Trophoblast cell (in vitro differentiated cells and primary cell): Measurements from ENCODE around the gene SNX22.

ENCODE experiments used
- DNase-seq, 2 donors: peaks; one replicate each; pipeline ENCODE4 v3.0.0-alpha.2; 2016
- H2AFZ ChIP-seq: 2 replicates; pipeline ENCODE4 v1.6.1; 2013; ENCODE audit warnings: low read length, moderate library complexity, mild to moderate bottlenecking; ENCODE audit not compliant: insufficient read depth, poor library complexity
- H2AK5ac ChIP-seq: 2 replicates; pipeline ENCODE4 v1.6.1; 2013; ENCODE audit warnings: mild to moderate bottlenecking, low read length
- H2BK120ac ChIP-seq: 2 replicates; pipeline ENCODE4 v1.6.1; 2013; ENCODE audit warnings: low read length, mild to moderate bottlenecking, moderate library complexity; ENCODE audit not compliant: insufficient read depth, poor library complexity
- H2BK12ac ChIP-seq: 2 replicates; pipeline ENCODE4 v1.6.1; 2013; ENCODE audit warnings: mild to moderate bottlenecking, low read length, moderate library complexity
- H2BK5ac ChIP-seq: 2 replicates; pipeline ENCODE4 v1.6.1; 2013; ENCODE audit warnings: low read length, low read depth, moderate library complexity, mild to moderate bottlenecking; ENCODE audit not compliant: poor library complexity
- H3K14ac ChIP-seq: 2 replicates; pipeline ENCODE4 v1.6.1; 2013; ENCODE audit warnings: mild to moderate bottlenecking, low read length
- H3K18ac ChIP-seq: 2 replicates; pipeline ENCODE4 v1.6.1; 2013; ENCODE audit warnings: mild to moderate bottlenecking, low read length
- H3K23ac ChIP-seq: 2 replicates; pipeline ENCODE4 v1.6.1; 2013; ENCODE audit warnings: low read length
- H3K27ac ChIP-seq: 2 replicates; pipeline ENCODE4 v1.5.1; 2013; ENCODE audit warnings: low read depth, mild to moderate bottlenecking, inconsistent platforms, low read length, moderate library complexity
- H3K27me3 ChIP-seq: 2 replicates; pipeline ENCODE4 v1.6.1; 2013; ENCODE audit warnings: inconsistent platforms, mild to moderate bottlenecking, low read length, moderate library complexity; ENCODE audit not compliant: insufficient read depth
- H3K36me3 ChIP-seq, 2 experiments: 1 replicate in 1 of 2; 2 replicates in 1 of 2; pipeline ENCODE4 v1.6.1; 2013; ENCODE audit warnings: low read length in 2 of 2, mild to moderate bottlenecking in 2 of 2, moderate library complexity in 1 of 2; ENCODE audit not compliant: insufficient read depth in 2 of 2, control insufficient read depth in 1 of 2
- H3K4ac ChIP-seq: 2 replicates; pipeline ENCODE4 v1.6.1; 2013; ENCODE audit warnings: low read depth, mild to moderate bottlenecking, low read length, moderate library complexity
- H3K4me1 ChIP-seq, 2 experiments: 1 replicate in 1 of 2; 2 replicates in 1 of 2; pipeline ENCODE4 v1.6.1; 2013; ENCODE audit warnings: low read length in 2 of 2, mild to moderate bottlenecking in 2 of 2, moderate library complexity in 1 of 2; ENCODE audit not compliant: insufficient read depth in 2 of 2, control insufficient read depth in 1 of 2
- H3K4me2 ChIP-seq: 2 replicates; pipeline ENCODE4 v1.6.1; 2013; ENCODE audit warnings: inconsistent platforms, mild to moderate bottlenecking, low read length, moderate library complexity
- H3K4me3 ChIP-seq: 2 replicates; pipeline ENCODE4 v1.5.1; 2013; ENCODE audit warnings: mild to moderate bottlenecking, low read depth, low read length, inconsistent platforms
- H3K79me1 ChIP-seq: one replicate; pipeline ENCODE4 v1.6.1; 2013; ENCODE audit warnings: low read length
- H3K79me2 ChIP-seq: 2 replicates; pipeline ENCODE4 v1.6.1; 2013; ENCODE audit warnings: low read length, mild to moderate bottlenecking; ENCODE audit not compliant: control insufficient read depth, insufficient read depth, poor library complexity
- H3K9ac ChIP-seq: 2 replicates; pipeline ENCODE4 v1.6.1; 2013; ENCODE audit warnings: mild to moderate bottlenecking, low read length
- H3K9me3 ChIP-seq: 2 replicates; pipeline ENCODE4 v1.6.1; 2013; ENCODE audit warnings: low read depth, mild to moderate bottlenecking, control low read depth, inconsistent platforms, low read length; ENCODE audit not compliant: insufficient read depth
- H4K12ac ChIP-seq: 2 replicates; pipeline ENCODE4 v1.6.1; 2013; ENCODE audit warnings: low read depth, mild to moderate bottlenecking, low read length, moderate library complexity
- H4K8ac ChIP-seq: 2 replicates; pipeline ENCODE4 v1.6.1; 2013; ENCODE audit warnings: low read depth, mild to moderate bottlenecking, low read length, moderate library complexity
- H4K91ac ChIP-seq: one replicate; pipeline ENCODE4 v1.6.1; 2013; ENCODE audit warnings: low read depth, mild to moderate bottlenecking, low read length, moderate library complexity
- WGBS: extraction: QIAGEN DNeasy Blood & Tissue Kit; methylation state at CpG from one replicate; pipeline ENCODE4 v1.1.7; 2013; ENCODE audit warnings: missing lambda C conversion rate; ENCODE audit not compliant: insufficient read length, insufficient coverage; ENCODE audit errors: extremely low coverage; 5-methylcytosine and 5-hydroxymethylcytosine counted together

The SNX22 gene

GRCh38 chr15:64141798-64142512 is 9.6 kb upstream of the SNX22 start:
- H2BK12ac ChIP-seq, result no peak overlapping the region
- H3K18ac ChIP-seq, result no peak overlapping the region
- no peaks in the 10 kb centered on the region for H3K79me1 ChIP-seq
- H3K79me2 ChIP-seq, result no peaks in the 10 kb centered on the region
- H3K4ac ChIP-seq, result no peak overlapping the region
- no peak overlapping the region for H2BK5ac ChIP-seq
- H2AK5ac ChIP-seq, result no peak overlapping the region
- H2AFZ ChIP-seq, result no peak overlapping the region
- H3K23ac ChIP-seq, result no peak overlapping the region
- no peak overlapping the region for H3K14ac ChIP-seq
- no peak overlapping the region for H4K91ac ChIP-seq
- no peak overlapping the region for H3K27ac ChIP-seq
- no peak overlapping the region for H2BK120ac ChIP-seq
- H3K27me3 ChIP-seq, result no peaks in the 10 kb centered on the region
- no peak overlapping the region for H4K12ac ChIP-seq
- no peaks in the 10 kb centered on the region for H3K9me3 ChIP-seq
- no peak overlapping the region for H3K4me2 ChIP-seq
- H3K9ac ChIP-seq, result no peak overlapping the region
- no CpG with 5 or more reads among the region's 8 CpGs for WGBS
- peaks cover 29 to 31% of the 10 kb centered on the region in 2 experiments for H3K36me3 ChIP-seq
- no peaks in the 10 kb centered on the region for H3K4me1 ChIP-seq
- no peak overlapping the region for H3K4me3 ChIP-seq
- no peak overlapping the region for H4K8ac ChIP-seq
- DNase-seq, result no peak

- no CpG with 5 or more reads among the region's 6 CpGs for WGBS
- Histone ChIP-seq H3K9ac (no peak overlapping the region), H3K4me2 (no peak overlapping the region), H2BK5ac (no peak overlapping the region), H3K4ac (no peak overlapping the region), H4K12ac (no peak overlapping the region), H2BK120ac (no peak overlapping the region), H3K23ac (no peak overlapping the region), H3K18ac (no peak overlapping the region), H4K91ac (no peak overlapping the region), H3K4me3 (no peak overlapping the region), H3K79me1 (no peaks in the 10 kb centered on the region), H3K14ac (no peak overlapping the region), H4K8ac (no peak overlapping the region), H2BK12ac (no peak overlapping the region), H2AK5ac (no peak overlapping the region), H2AFZ (no peak overlapping the region), H3K36me3 (peaks cover 23% of the 10 kb centered on the region in 2 experiments), H3K27me3 (no peaks in the 10 kb centered on the region), H3K4me1 (no peaks in the 10 kb centered on the region), H3K79me2 (no peaks in the 10 kb centered on the region), H3K27ac (no peak overlapping the region), H3K9me3 (no peaks in the 10 kb centered on the region)
- no peak for DNase-seq
Measured at GRCh38 chr15:64143276-64143675, 8.3 kb upstream of the SNX22 start.

GRCh38 chr15:64144192-64144564 is 7.4 kb upstream of the SNX22 start:
- Histone ChIP-seq H3K4me1 (no peaks in the 10 kb centered on the region), H2BK5ac (no peak overlapping the region), H4K8ac (no peak overlapping the region), H3K9me3 (no peaks in the 10 kb centered on the region), H3K27me3 (no peaks in the 10 kb centered on the region), H3K4ac (no peak overlapping the region), H3K79me2 (no peaks in the 10 kb centered on the region), H3K4me3 (no peak overlapping the region), H3K36me3 (peaks cover 18 to 21% of the 10 kb centered on the region in 2 experiments), H2BK120ac (no peak overlapping the region), H2AFZ (no peak overlapping the region), H3K23ac (no peak overlapping the region), H3K14ac (no peak overlapping the region), H2AK5ac (no peak overlapping the region), H3K4me2 (no peak overlapping the region), H3K79me1 (no peaks in the 10 kb centered on the region), H3K18ac (no peak overlapping the region), H4K12ac (no peak overlapping the region), H4K91ac (no peak overlapping the region), H2BK12ac (no peak overlapping the region), H3K27ac (no peak overlapping the region), H3K9ac (no peak overlapping the region)
- DNase-seq, result no peak
- no CpG with 5 or more reads among the region's 8 CpGs for WGBS

- Histone ChIP-seq H3K79me2 (no peaks in the 10 kb centered on the region), H3K4me1 (no peaks in the 10 kb centered on the region), H3K4ac (no peak overlapping the region), H3K36me3 (peaks cover 18 to 21% of the 10 kb centered on the region in 2 experiments), H3K27me3 (no peaks in the 10 kb centered on the region), H3K18ac (no peak overlapping the region), H4K8ac (no peak overlapping the region), H2BK120ac (no peak overlapping the region), H3K79me1 (no peaks in the 10 kb centered on the region), H2AFZ (no peak overlapping the region), H4K12ac (no peak overlapping the region), H2AK5ac (no peak overlapping the region), H3K9ac (no peak overlapping the region), H2BK12ac (no peak overlapping the region), H3K14ac (no peak overlapping the region), H4K91ac (no peak overlapping the region), H2BK5ac (no peak overlapping the region), H3K23ac (no peak overlapping the region), H3K27ac (no peak overlapping the region), H3K9me3 (no peaks in the 10 kb centered on the region), H3K4me3 (no peak overlapping the region), H3K4me2 (no peak overlapping the region)
- no CpG with 5 or more reads among the region's 14 CpGs for WGBS
- DNase-seq, result no peak
Measured at GRCh38 chr15:64144565-64145281, 6.8 kb upstream of the SNX22 start.
